AG08396 (cell line): Measurements from ENCODE around the gene SNX9.
A peak's percentile ranks its signal among the peaks of the same experiment; 100 is the strongest.
"Not testable (repeated sequence)": the region's sequence is repeated elsewhere in the genome, so short reads cannot be mapped to it uniquely, and the experiment has no call there.

Experiments used
- DNase-seq: peaks from one replicate; pipeline ENCODE4 v3.0.0; 2012; ENCODE audit warnings: low spot score, mixed read lengths

The SNX9 gene

DNA sequence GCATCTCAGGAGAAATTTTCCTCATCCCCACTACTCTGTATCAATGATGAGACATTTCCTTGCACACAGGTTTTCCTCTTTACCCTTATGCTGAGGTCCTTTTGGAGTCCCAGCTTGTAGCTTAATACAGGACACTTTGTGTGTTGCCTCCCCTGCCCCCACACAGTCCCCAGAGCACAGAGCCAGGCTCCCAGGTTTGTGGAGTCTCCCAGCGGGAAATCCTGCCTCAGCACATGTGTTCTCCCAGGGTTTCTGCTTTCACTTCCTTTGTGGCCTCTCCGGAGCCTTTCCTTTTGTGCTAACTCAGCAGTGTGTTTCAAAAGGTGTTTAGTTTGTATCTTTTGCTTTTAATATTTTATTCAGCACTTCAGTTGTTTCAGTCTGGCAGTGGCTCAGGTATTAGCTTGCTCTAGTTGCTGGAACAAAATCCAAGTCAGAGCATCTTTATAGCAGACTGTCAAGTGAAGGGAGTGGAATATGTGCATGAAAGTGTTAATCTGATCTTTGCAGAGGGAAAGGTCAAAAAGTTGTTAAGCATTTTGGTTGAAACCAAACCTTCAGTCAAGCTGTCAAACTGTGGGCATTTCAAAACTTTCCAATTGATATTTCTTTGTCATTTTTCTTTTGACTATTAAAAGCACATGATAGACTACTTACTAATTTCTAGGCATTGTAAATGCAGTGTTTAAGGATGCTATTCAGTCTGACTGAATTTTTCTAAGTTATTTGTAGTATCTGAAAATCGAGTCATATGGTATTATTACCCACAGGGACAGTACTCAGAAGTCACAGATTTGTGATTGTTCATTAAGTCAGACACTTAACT, 8.6 kb downstream of the SNX9 start:
- DNase-seq, result no peak

DNA sequence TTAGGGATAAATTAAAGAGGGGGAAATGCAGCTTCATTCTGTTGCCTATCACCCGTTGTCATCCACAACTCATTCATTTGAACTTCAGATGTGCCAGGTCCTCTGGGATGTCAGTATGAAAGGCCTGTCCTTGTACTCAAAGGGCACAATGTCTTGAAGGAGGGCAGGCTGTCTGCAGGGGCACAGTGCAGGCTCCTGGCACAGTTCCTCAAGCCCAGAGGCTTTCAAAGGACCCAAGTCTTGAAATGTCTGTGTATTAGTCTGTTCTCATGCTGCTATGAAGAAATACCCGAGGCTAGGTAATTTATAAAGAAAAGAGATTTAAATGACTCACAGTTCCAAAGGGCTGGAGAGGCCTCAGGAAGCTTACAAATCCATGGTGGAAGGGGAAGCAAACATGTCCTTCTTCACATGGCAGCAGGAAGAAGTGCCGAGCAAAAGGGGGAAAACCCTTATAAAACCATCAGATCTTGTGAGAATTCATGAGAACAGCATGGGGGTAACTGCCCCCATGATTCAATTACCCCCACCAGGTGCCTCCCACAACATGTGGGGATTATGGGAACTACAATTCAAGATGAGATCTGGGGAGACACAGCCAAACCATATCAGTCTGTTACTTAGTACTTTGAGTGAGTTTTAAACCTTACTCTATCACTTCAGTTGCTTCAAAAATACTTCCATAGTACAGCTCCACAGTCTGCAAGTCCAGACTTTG, 9.4 kb downstream of the SNX9 start:
- DNase-seq, result no peak

DNA sequence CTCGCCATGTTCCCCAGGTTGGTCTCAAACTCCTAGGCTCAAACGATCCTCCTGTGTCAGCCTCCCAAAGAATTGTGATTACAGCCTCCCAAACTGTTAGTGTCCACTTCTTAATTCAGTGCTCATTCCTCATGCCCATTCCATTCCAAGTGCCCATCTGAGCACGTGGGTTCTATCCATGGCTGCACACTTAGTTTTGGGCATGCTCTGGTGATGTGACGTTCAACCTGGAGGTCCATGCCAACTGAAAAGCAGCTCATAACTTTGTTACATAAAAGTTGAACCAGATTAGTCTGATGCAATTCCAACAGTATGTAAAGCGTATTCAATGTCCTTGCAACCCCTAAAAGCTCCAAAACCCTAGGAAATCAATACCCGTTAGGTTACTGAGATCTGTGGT, 11.5 kb downstream of the SNX9 start:
- DNase-seq, result no peak

DNA sequence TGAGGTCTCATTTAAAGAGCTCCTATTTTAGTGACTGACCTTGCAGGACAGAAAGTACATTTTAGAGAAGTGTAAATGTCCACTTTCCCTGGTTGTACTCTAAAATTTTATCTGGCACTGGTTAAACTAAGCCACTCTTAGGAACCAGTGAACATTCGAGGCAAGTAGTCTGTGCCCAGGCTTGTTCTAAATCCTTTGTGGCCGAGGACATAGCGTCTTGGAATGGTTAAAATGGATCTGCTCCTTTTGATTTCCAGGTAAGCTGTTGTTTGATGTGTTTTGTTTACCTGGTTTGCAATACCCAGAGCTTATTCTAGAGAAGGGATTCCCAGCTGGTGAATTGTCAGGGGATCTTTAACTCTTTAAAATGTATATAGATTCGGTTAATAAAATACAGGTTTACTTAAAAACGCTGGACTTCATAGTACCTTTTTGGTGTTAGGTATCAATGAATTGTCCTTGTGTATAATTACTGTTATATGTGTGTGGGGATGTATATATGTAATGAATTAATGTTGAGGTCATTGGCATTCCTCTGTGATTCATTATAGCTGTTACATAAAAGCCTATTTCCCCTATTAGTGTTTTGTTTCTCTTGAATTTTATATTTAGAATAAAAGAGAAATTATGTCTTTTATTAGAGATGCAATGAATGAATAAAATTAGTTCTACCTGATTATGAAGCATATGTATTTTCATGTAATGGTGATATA, 15.8 kb downstream of the SNX9 start:
- no peak for DNase-seq

DNA sequence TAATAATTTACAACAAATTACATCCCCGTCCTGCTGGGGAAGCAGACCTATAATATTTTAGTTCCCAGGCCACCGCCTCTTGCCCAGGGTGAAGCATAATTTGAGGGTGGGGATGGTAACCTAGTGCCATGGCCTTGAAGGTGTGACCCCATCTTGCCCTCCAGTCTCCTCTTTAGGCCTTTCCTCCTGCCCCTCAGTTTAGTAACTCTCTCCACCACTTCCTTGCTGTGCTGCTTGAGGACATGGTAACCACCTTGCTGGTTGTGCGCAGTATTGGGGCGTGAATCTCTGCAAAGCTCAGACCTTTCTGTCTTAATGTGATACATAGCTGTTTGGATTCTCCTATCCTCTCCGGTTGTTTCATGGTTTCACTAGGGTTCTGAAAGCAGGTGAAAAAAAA, 16.6 kb downstream of the SNX9 start:
- DNase-seq, result no peak

DNA sequence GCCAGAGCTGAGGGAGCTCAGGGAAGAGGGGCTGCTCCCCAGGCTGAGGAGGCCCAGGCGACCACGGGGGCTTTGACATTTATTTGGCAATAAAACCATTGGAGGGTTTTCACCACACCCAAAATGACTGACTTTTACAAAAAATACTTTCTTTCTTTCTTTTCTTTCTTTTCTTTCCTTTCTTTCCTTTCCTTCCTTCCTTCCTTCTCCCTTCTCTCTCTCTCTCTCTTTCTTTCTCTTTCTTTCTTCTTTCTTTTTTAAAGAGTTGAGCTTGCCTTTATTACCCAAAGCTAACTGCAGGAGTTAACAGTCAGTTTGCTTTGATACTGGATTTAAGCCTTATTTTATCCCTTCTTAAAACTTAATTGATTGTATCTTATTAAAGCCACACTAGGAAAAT, 17.2 kb downstream of the SNX9 start:
- no peak for DNase-seq

DNA sequence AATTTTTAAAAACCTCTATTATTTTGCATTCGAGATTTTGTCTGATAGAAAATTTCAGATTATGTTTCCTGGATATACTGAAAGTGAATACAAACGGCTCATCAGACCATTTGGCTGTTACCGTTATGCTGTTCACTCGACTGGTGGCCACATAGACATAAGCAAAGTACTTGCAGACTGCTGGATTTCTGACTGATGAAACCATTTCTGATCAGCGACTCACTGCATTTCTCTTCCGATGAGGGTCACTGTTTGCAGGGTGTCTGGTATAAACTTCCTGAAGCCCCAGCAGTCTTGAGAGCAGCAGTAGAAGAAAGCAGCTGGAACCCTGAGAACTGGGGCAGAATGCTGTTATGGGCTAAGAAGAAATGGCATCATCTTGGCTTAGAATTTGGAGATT, 17.7 kb downstream of the SNX9 start:
- peak; percentile 24 for DNase-seq

DNA sequence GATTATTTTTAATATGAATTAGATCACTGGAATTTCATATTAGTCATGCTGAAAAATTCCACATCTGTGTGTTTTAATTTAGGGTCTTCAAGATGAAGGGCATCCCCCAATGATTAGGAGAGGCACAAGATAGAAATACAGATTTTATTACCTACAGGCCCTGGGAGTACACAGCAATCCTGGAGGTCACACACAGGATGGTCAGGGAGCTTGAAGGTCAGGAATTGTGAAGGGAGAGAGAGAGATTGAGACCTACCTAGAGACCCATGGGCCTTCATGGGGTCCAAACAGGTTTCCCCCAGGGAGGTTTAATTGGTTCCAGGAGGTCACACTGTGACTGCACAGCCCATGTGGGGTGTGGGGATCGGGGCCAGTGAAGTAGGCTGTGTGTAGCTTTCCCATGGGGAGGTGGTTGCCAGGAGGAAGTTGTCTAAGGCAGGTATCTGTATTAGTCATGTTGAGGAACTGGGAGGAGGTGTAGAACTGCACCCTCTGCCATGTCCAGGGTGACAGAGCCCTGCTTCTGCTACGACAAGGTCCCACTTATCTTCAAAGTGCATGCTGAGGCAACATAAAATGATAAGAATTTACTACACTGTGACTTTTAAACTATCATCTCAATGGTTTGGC, 18.3 kb downstream of the SNX9 start:
- no peak for DNase-seq

DNA sequence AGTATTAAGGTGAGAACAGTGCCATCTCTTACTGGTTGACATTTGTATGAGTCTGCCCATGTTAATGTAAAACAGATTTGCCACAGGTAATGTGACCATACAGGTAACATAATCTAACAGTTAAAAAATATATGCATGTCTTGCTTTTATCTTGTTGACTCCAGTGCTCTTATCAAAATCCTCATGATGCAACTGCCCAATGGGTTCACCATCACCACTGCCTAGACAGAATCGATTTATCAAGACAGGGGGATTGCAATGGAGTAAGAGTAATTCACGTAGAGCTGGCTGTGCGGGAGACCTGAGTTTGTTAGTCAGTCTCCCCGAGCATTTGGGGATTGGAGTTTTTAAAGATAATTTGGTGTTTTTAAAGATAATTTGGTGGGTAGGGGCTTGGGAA, 19.2 kb downstream of the SNX9 start:
- DNase-seq, result no peak

DNA sequence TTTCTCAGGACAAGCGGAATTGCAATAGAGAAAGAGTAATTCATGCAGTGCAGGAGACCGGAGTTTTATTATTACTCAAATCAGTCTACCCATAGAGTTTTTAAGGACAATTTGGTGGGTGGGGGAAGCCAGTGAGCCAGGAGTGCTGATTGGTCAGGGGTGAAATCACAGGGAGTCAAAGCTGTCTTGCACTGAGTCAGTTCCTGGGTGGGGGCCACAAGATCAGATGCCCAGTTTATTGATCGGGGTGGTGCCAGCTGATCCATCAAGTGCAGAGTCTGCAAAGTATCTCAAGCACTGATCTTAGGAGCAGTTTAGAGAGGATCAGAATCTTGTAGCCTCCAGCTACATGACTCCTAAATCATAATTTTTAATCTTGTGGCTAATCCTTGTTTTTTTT, 21.1 kb downstream of the SNX9 start:
- DNase-seq, result not testable (repeated sequence)

DNA sequence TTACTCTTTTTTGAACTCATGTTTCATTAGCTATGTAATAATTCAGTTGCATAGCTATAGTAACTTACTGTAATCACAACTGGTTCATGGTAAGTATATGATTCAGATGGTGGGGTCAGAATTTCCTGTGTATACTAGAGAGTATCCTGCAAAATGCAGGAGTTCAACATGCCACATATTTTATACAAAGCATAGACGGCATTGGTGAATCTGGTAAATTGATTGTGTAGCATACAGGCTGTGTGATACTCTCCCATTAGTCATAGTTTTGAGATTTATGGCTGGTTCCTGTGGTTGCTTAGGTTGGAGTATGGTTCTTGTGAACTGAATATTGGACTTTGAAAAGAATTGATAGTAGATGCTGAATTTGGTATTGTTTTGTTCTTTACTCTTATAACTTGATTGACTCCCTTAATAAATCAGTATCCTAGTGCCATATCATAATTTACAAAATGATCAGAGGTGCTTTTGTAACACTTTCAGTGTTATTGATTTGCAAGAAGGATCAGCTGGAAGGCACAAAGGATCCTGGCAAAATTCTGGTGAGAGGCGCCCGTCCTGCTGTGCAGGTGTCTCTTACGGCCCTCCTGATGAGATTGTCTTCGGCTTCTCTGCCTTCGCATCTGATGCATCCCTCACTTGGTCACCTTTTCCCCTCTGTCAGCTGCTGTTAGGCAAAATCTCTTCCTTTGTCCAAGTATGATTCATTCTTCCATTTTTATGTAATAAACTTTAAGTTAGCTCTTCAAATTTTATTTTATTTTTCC, 22.6 kb downstream of the SNX9 start:
- no peak for DNase-seq

DNA sequence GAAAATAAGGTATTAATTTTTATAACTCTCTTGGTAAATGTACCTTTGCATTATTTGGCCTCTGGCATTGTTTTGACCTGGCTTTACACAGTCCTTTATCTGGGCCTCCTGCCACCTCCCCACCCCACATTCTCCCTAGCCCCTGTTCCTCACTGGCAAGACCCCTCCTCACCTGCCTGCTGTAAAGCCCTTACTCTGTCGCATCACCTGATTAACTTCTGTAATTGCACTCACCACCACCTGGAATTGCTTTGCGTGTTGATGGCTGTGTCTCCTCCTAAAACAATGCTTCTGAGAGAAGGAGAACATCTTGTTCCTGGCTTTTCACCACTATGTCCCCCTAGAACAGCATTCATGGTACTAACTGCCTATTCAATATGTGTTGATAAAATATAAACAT, 24.8 kb downstream of the SNX9 start:
- no peak for DNase-seq

DNA sequence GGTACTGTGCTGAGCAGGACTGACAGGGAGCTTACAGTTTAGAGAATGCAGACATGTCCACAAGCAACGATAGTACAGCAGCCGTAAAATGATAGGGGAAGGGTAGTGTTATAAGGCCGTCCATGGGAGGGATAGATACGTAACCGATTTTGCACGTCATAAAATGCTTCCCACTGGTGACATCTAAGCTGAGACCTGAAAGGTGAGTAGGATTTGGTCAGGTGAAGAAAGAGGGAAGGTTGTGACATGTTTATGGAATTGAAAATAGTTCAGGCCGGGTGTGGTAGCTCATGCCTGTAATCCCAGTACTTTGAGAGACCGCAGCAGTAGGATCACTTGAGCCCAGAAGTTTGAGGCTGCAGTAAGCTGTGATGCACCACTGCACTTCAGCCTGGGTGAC, 25.6 kb downstream of the SNX9 start:
- DNase-seq, result no peak

DNA sequence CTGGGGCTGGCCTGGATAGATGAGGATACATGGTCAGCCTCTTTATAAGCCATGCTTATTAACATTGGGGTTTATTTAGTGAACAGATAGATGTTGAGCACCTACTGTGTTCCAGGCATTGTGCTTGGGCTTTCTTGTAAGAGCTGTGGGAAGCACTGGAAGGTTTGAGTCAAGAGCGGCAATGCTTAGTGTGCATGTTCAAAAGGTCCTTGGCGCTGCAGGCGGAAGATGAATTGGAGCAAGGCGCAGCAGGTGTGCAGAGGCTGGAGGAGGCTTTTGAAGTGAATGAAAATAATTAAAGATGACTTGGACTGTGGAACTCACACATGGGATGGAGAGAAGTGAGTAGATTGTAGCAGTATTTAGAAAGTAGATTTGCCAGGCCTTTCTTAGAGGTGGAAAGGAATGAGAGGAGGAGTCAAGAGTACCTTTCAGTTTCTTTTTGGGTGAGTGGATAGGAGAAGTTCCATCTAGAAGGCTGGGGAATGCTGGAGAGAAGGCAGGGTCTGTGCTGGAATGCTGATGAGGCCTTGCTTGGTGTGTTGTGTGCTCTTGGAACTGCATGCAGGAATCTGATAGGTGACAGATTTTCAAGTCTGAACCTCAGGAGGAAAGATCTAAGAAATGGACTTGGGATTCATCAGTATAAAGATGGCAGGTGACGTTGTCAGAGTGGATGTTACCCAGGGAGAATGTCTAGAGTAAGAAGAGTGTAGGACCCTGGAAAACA, 26.4 kb downstream of the SNX9 start:
- no peak for DNase-seq

DNA sequence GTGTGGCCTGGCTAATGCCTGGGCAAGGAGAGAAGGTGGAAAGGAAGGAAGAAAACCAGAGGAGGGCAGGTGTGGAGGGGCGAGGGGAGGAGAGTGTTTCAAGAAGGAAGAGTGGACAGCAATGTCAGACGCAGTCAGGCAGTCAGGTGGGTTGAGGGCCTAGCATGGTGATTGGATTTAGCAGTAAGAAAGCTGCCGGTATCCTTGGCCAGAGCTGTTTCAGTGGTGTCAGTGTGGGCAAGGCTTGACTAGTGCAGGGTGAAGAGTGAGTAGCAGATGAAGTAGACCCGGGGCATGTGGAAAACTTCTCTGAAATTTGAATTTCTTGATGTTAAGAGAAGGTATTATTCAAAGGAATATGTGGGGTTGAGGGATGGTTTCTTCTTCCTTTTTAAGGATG, 27.0 kb downstream of the SNX9 start:
- DNase-seq, result no peak

DNA sequence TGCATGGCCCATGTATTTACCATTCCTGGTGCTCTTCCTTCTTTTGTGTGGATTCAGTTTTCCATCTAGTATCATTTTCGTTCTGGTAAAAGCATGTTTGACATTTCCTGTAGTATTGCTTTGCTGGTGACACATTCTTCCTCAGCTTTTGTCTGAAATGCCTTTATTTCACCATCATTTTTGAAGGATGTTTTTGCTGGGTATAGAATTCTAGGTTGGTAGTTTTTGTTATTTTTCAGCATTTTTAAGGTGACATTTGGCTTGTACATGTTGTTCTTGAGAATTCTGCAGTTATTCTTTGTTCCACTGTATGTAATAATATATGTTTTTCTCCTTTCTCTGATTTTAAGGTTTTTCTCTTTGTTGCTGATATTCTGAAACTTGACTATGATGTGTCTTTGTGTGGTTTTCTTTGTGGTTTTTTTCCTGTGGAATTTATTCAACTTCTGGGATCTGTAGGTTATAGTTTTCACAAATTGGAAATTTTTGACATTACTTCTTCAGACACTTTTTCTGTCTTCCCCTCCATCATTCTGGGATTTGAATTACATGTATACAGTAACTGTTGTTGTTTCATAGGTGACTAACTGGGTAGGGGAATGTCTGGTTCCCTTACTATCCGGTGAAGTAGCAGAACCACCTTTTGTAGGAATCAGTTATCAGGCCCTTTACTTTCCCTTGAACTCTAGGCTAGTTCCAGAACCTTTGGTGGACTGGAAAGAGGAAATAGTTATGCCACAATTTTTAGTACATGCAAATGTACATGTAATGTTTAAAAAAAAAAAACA, 30.2 kb downstream of the SNX9 start:
- DNase-seq, result no peak

DNA sequence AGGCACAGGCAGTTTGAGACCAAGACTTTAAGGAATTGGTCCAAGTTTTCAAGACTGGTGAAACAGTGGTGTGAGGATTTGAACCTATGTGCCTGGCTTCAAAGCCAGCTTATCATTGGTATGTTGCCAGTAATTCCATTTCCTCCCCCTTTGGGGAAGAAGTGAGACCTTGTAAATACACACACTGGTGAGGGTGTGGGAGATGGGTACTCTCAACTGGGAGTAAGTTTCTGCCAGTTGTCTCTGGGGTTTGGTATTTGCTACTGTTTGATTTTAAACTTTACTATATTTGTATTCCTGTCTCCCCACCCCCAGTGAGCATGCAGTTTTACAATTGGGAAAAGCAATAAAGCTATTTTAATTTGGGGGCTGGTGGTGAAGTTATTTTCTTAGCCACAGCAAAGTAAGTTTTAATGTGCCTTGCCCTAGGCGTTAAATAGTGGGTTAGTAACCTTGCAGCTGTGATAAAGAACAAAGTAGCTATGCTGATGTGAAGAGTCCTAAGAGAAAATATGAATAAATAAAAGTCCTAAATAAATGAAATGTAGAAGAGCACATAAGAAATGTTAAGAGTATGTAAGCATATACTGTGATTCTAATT, 31.0 kb downstream of the SNX9 start:
- DNase-seq, result no peak

DNA sequence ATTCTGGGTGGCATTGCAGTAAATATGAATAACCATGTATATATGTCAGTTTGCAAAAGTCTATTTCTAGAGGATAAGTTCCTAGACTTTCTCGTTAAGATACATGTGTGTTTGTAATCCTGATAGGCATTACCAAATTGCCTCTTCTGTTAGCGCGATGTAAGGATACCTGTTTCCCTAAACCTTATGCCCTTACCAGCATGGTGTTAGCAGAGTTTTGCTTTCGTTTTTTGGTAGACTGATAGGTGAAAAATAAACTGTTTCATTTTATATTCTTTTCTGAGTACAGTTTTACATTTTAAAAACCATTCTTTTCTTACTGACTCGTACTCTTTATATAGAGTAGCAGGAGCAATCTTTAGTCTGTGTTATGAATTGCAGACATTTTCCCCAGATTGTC, 32.3 kb downstream of the SNX9 start:
- no peak for DNase-seq

DNA sequence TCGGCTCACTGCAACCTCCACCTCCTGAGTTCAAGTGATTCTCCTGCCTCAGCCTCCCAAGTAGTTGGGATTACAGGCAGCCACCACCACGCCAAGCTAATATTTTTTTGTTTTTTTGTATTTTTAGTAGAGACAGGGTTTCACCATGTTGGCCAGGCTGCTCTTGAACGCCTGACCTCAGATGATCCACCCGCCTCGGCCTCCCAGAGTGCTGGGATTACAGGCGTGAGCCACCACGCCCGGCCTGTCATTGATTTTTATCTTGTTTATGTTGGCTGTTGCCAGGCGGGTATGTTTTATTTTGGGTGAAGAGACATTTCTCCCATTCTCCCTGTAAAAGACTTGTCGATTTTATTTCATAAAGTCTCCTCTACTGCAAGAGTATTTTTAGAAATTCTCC, 32.8 kb downstream of the SNX9 start:
- DNase-seq, result not testable (repeated sequence)

DNA sequence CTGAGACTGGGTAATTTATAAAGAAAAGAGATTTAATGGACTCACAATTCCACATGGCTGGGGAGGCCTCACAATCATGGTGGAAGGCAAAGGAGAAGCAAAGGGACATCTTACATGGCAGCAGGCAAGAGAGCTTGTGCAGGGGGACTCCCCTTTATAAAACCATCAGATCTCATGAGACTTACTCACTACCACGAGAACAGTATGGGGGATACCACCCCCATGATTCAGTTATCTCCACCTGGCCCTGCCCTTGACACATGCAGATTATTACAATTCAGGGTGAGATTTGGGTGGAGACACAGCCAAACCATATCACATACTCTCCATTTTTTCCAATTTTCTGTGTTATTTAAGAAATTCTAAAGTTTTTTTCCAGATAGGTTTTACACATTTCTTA, 35.6 kb downstream of the SNX9 start:
- DNase-seq, result not testable (repeated sequence)
